Neutrophil (primary cell): ENCODE measurements around the gene CPZ.

Experiments
- H3K27ac ChIP-seq: fragments of 200-600 bp; sonication (generic); 2 replicates; pipeline ENCODE4 v1.5.1; 2016; ENCODE audit warnings: mild to moderate bottlenecking, moderate library complexity
- H3K27me3 ChIP-seq: fragments of 200-600 bp; sonication (generic); 2 replicates; pipeline ENCODE4 v1.6.0; 2016; ENCODE audit warnings: mild to moderate bottlenecking
- H3K36me3 ChIP-seq: fragments of 200-600 bp; sonication (generic); 2 replicates; pipeline ENCODE4 v1.5.1; 2017
- H3K4me1 ChIP-seq, 2 experiments: fragments of 200-600 bp in 1 of 2; sonication (generic) in 1 of 2; 1 replicate in 1 of 2; 2 replicates in 1 of 2; pipeline versions ENCODE4 v1.5.1 to v1.6.1; 2013 to 2016; ENCODE audit warnings: low read depth in 1 of 2, low read length in 1 of 2, mild to moderate bottlenecking in 1 of 2, moderate library complexity in 1 of 2; ENCODE audit not compliant: control insufficient read depth in 1 of 2, insufficient read depth in 1 of 2
- H3K4me3 ChIP-seq, 2 experiments: fragments of 200-600 bp in 1 of 2; sonication (generic) in 1 of 2; 1 replicate in 1 of 2; 2 replicates in 1 of 2; pipeline ENCODE4 v1.5.1; 2013 to 2016; ENCODE audit warnings: low read depth in 1 of 2, low read length in 1 of 2, mild to moderate bottlenecking in 1 of 2, moderate library complexity in 1 of 2
- H3K9me3 ChIP-seq: fragments of 200-600 bp; sonication (generic); 2 replicates; pipeline ENCODE4 v1.5.1; 2016
- CTCF ChIP-seq: fragments of 200-600 bp; sonication (generic); IDR thresholded peaks from 2 replicates; pipeline ENCODE4 v1.5.1; 2016; ENCODE audit warnings: antibody characterized with exemption

CPZ gene

GRCh38 chr4:8595237-8596087 is 2.9 kb downstream of the CPZ start:
- peaks cover 40% of the 10 kb centered on the region for H3K27me3 ChIP-seq
- TF ChIP-seq CTCF: no peak
- no peaks in the 10 kb centered on the region for H3K36me3 ChIP-seq
- H3K4me1 ChIP-seq: no peaks in the 10 kb centered on the region
- no peak overlapping the region for H3K27ac ChIP-seq
- no peaks in the 10 kb centered on the region for H3K9me3 ChIP-seq
- no peak overlapping the region for H3K4me3 ChIP-seq

DNA sequence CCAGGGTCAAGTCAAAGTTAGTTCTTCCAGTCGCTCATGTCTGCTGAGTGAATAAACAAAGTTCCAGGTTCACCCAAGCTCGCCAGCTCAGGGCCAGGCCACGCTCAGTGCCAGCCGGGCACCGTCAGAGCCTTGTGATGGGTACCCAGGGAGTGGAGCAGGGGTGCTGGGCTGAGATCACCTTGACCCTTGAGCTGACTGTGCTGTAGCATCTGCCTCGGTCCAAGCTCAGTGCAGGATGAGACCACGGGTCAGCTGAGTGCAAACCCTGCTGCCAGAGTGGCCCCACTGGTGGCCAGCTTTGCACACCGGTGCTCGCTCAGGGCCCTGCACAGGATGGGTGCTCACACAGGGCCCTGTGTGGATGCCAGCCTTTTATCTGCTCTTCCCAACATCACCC is 4.3 kb downstream of the CPZ start:
- no peak for TF ChIP-seq CTCF
- no peaks in the 10 kb centered on the region for H3K4me1 ChIP-seq

GRCh38 chr4:8597319-8597718 is 4.8 kb downstream of the CPZ start:
- no peak for TF ChIP-seq CTCF
- Histone ChIP-seq H3K27ac (no peak overlapping the region), H3K4me3 (no peak overlapping the region), H3K4me1 (no peaks in the 10 kb centered on the region), H3K36me3 (no peaks in the 10 kb centered on the region), H3K27me3 (peaks cover 24% of the 10 kb centered on the region), H3K9me3 (no peaks in the 10 kb centered on the region)

More for the DNA sequence above, 4.3 kb downstream of the CPZ start:
- Histone ChIP-seq H3K4me3 (no peak overlapping the region), H3K27me3 (peaks cover 26% of the 10 kb centered on the region), H3K36me3 (no peaks in the 10 kb centered on the region), H3K27ac (no peak overlapping the region), H3K9me3 (no peaks in the 10 kb centered on the region)

- H3K9me3 ChIP-seq: no peaks in the 10 kb centered on the region
- no peaks in the 10 kb centered on the region for H3K36me3 ChIP-seq
- H3K4me1 ChIP-seq: no peaks in the 10 kb centered on the region
- H3K27ac ChIP-seq: no peak overlapping the region
- H3K4me3 ChIP-seq: no peak overlapping the region
- no peak for TF ChIP-seq CTCF
- peaks cover 24% of the 10 kb centered on the region for H3K27me3 ChIP-seq
Observed at GRCh38 chr4:8597791-8598190, 5.2 kb downstream of the CPZ start.

- Histone ChIP-seq H3K4me1 (no peaks in the 10 kb centered on the region), H3K36me3 (no peaks in the 10 kb centered on the region), H3K9me3 (no peaks in the 10 kb centered on the region), H3K27ac (no peak overlapping the region), H3K27me3 (peaks cover 22% of the 10 kb centered on the region), H3K4me3 (no peak overlapping the region)
- no peak for TF ChIP-seq CTCF
Observed at GRCh38 chr4:8598391-8599090, 6.0 kb downstream of the CPZ start.
